Non-pigmented ciliary epithelial cell (primary cell): Measurements from ENCODE around the gene WBP1.
A peak's percentile ranks its signal among the peaks of the same experiment; 100 is the strongest.
"Not testable (repeated sequence)": the region's sequence is repeated elsewhere in the genome, so short reads cannot be mapped to it uniquely, and the experiment has no call there.

Experiments used
- DNase-seq: peaks from one replicate; pipeline ENCODE4 v3.0.0-alpha.2; 2010; ENCODE audit warnings: low read depth

The WBP1 gene

GRCh38 chr2:74482801-74483674 lies 24.8 kb downstream of the WBP1 start, which contains the start of the genes CCDC142 and TTC31:
Gene CCDC142, minus strand, starts transcription at chr2:74482998. Its CDS starts 161 bp downstream, at chr2:74482837.
Gene TTC31, plus strand, starts transcription at chr2:74483081. Its CDS starts 15 bp downstream, at chr2:74483096.
- peak; percentile 77 for DNase-seq

GRCh38 chr2:74483675-74484164 lies 25.5 kb downstream of the WBP1 start:
- not testable (repeated sequence) for DNase-seq

GRCh38 chr2:74486141-74486540 lies 27.9 kb downstream of the WBP1 start:
- DNase-seq = no peak

- no peak for DNase-seq
These were observed 30.6 kb downstream of the WBP1 start for GRCh38 chr2:74488643-74489481.

GRCh38 chr2:74489906-74490305 lies 31.7 kb downstream of the WBP1 start:
- DNase-seq = no peak

- DNase-seq = no peak
These were observed 33.7 kb downstream of the WBP1 start for GRCh38 chr2:74491648-74492544.

- no peak for DNase-seq
These were observed 35.3 kb downstream of the WBP1 start for GRCh38 chr2:74493546-74493945.

GRCh38 chr2:74495440-74495839 lies 37.2 kb downstream of the WBP1 start:
- DNase-seq = no peak

GRCh38 chr2:74496997-74497776 lies 38.9 kb downstream of the WBP1 start:
- no peak for DNase-seq

- no peak for DNase-seq
These were observed 39.7 kb downstream of the WBP1 start for GRCh38 chr2:74497777-74498499.

GRCh38 chr2:74498500-74499266 lies 40.4 kb downstream of the WBP1 start:
- no peak for DNase-seq

- no peak for DNase-seq
These were observed 41.2 kb downstream of the WBP1 start, which contains the start of gene LBX2 for GRCh38 chr2:74499267-74499939. Gene LBX2, minus strand, starts transcription at chr2:74499603. Its CDS starts 66 bp downstream, at chr2:74499537.

GRCh38 chr2:74499940-74500577 lies 41.8 kb downstream of the WBP1 start:
- DNase-seq = no peak

- no peak for DNase-seq
These were observed 42.3 kb downstream of the WBP1 start for GRCh38 chr2:74500578-74500946.

- DNase-seq = no peak
These were observed 43.3 kb downstream of the WBP1 start for GRCh38 chr2:74501335-74502071.

GRCh38 chr2:74502147-74502719 lies 44.0 kb downstream of the WBP1 start:
- DNase-seq = no peak
